ENCODE data around the gene PHLDA3. TPM values are rescaled to one million over a fixed set of nuclear protein-coding genes. Genes with fewer than 3 reads are reported as not detected.

Gene PHLDA3
- total RNA-seq, 1 donor from 2014 or later: 18.5 TPM

GRCh38 chr1:201421041-201421440 is 47.9 kb downstream of the PHLDA3 start:
- H3K36me3 Mint-ChIP-seq (ENCODE audit: unreplicated experiment): peaks cover 5% of the 10 kb centered on the region
- peaks cover 8% of the 10 kb centered on the region for H3K9me3 Mint-ChIP-seq (ENCODE audit: unreplicated experiment)
- no peak for DNase-seq
- no peak for TF ChIP-seq CTCF (IDR thresholded peaks at IDR 0.05; ENCODE audit: partially characterized antibody, unreplicated experiment)
- H3K27ac Mint-ChIP-seq (ENCODE audit: unreplicated experiment): no peak overlapping the region
- H3K4me1 Mint-ChIP-seq (ENCODE audit: low read depth, unreplicated experiment): peaks cover 27% of the 10 kb centered on the region
- H3K27me3 Mint-ChIP-seq (ENCODE audit: unreplicated experiment): peaks cover 8% of the 10 kb centered on the region
- no peak overlapping the region for H3K4me3 Mint-ChIP-seq (ENCODE audit: unreplicated experiment)

- DNase-seq: no peak
- TF ChIP-seq CTCF (IDR thresholded peaks at IDR 0.05; ENCODE audit: partially characterized antibody, unreplicated experiment): no peak
- Mint-ChIP-seq H3K36me3 (ENCODE audit: unreplicated experiment) (peaks cover 6% of the 10 kb centered on the region), H3K4me3 (ENCODE audit: unreplicated experiment) (no peak overlapping the region), H3K9me3 (ENCODE audit: unreplicated experiment) (peaks cover 6% of the 10 kb centered on the region), H3K4me1 (ENCODE audit: low read depth, unreplicated experiment) (peaks cover 26% of the 10 kb centered on the region), H3K27ac (ENCODE audit: unreplicated experiment) (no peak overlapping the region), H3K27me3 (ENCODE audit: unreplicated experiment) (peaks cover 7% of the 10 kb centered on the region)
Measured at GRCh38 chr1:201420608-201421002, 48.4 kb downstream of the PHLDA3 start.

GRCh38 chr1:201419746-201420607 is 49.0 kb downstream of the PHLDA3 start:
- Mint-ChIP-seq H3K4me3 (ENCODE audit: unreplicated experiment) (no peak overlapping the region), H3K36me3 (ENCODE audit: unreplicated experiment) (peaks cover 12% of the 10 kb centered on the region), H3K27me3 (ENCODE audit: unreplicated experiment) (peaks cover 9% of the 10 kb centered on the region), H3K9me3 (ENCODE audit: unreplicated experiment) (peaks cover 9% of the 10 kb centered on the region), H3K4me1 (ENCODE audit: low read depth, unreplicated experiment) (peaks cover 26% of the 10 kb centered on the region), H3K27ac (ENCODE audit: unreplicated experiment) (no peak overlapping the region)
- DNase-seq: no peak
- TF ChIP-seq CTCF (IDR thresholded peaks at IDR 0.05; ENCODE audit: partially characterized antibody, unreplicated experiment): no peak

- no peak overlapping the region for H3K27ac Mint-ChIP-seq (ENCODE audit: unreplicated experiment)
- H3K4me3 Mint-ChIP-seq (ENCODE audit: unreplicated experiment): no peak overlapping the region
- no peak for TF ChIP-seq CTCF (IDR thresholded peaks at IDR 0.05; ENCODE audit: partially characterized antibody, unreplicated experiment)
- DNase-seq: no peak
- peaks cover 26% of the 10 kb centered on the region for H3K4me1 Mint-ChIP-seq (ENCODE audit: low read depth, unreplicated experiment)
- H3K27me3 Mint-ChIP-seq (ENCODE audit: unreplicated experiment): peaks cover 10% of the 10 kb centered on the region
- peaks cover 15% of the 10 kb centered on the region for H3K36me3 Mint-ChIP-seq (ENCODE audit: unreplicated experiment)
- H3K9me3 Mint-ChIP-seq (ENCODE audit: unreplicated experiment): peaks cover 9% of the 10 kb centered on the region
Measured at GRCh38 chr1:201419256-201419655, 49.7 kb downstream of the PHLDA3 start.

GRCh38 chr1:201418461-201418860 is 50.5 kb downstream of the PHLDA3 start:
- Mint-ChIP-seq H3K4me1 (ENCODE audit: low read depth, unreplicated experiment) (peaks cover 26% of the 10 kb centered on the region), H3K4me3 (ENCODE audit: unreplicated experiment) (no peak overlapping the region), H3K27ac (ENCODE audit: unreplicated experiment) (no peak overlapping the region), H3K27me3 (ENCODE audit: unreplicated experiment) (peaks cover 10% of the 10 kb centered on the region), H3K9me3 (ENCODE audit: unreplicated experiment) (peaks cover 9% of the 10 kb centered on the region), H3K36me3 (ENCODE audit: unreplicated experiment) (peaks cover 15% of the 10 kb centered on the region)
- TF ChIP-seq CTCF (IDR thresholded peaks at IDR 0.05; ENCODE audit: partially characterized antibody, unreplicated experiment): no peak
- DNase-seq: no peak

Measured in glutamatergic neuron (in vitro differentiated cells).